ENCODE measurements around the gene LY6G6F.
A peak's percentile ranks its signal among the peaks of the same experiment; 100 is the strongest.

LY6G6F gene

DNA sequence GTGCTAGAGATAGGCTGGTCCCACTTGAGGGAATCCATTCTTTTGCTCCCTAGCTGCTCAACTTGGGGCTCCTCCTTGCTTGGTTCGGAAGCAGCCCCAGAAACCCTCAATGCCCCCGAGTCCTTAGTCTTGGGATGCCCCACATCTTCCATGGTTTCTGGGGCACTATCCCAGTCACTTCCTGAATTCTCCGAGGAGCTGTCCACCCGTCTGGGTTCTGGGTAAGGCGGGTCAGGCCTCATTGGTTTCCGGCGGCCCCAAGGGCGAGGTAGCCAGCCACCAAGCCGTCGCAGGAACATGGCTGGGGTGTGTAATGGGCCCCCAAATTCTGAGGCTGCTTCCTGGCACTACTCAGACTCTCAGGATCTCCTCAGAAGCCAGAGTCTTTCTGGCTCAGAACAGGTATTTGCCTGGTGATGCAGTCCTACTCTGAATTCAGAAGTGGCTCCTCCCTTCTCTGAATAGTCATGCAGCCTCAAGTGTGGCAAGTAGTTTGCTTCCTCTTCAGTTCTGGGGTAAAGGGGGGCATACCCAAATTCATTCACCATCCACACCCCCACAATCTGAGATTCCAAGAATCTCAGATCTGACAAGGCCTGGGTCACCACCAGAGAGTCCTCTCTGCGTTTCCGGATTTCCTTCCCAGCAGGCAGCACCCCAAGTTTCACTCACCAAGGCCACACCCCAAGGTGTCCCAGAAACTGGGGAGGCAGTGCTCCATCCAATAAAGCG is 46.9 kb upstream of the LY6G6F start:
- TF ChIP-seq, protein P1, sequence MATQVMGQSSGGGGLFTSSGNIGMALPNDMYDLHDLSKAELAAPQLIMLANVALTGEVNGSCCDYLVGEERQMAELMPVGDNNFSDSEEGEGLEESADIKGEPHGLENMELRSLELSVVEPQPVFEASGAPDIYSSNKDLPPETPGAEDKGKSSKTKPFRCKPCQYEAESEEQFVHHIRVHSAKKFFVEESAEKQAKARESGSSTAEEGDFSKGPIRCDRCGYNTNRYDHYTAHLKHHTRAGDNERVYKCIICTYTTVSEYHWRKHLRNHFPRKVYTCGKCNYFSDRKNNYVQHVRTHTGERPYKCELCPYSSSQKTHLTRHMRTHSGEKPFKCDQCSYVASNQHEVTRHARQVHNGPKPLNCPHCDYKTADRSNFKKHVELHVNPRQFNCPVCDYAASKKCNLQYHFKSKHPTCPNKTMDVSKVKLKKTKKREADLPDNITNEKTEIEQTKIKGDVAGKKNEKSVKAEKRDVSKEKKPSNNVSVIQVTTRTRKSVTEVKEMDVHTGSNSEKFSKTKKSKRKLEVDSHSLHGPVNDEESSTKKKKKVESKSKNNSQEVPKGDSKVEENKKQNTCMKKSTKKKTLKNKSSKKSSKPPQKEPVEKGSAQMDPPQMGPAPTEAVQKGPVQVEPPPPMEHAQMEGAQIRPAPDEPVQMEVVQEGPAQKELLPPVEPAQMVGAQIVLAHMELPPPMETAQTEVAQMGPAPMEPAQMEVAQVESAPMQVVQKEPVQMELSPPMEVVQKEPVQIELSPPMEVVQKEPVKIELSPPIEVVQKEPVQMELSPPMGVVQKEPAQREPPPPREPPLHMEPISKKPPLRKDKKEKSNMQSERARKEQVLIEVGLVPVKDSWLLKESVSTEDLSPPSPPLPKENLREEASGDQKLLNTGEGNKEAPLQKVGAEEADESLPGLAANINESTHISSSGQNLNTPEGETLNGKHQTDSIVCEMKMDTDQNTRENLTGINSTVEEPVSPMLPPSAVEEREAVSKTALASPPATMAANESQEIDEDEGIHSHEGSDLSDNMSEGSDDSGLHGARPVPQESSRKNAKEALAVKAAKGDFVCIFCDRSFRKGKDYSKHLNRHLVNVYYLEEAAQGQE (IDR thresholded peaks at IDR 0.05; ENCODE audit: low read depth), result peak; percentile 72
- TF ChIP-seq ZBTB7A (IDR thresholded peaks at IDR 0.05; ENCODE audit: low read depth), result no peak

DNA sequence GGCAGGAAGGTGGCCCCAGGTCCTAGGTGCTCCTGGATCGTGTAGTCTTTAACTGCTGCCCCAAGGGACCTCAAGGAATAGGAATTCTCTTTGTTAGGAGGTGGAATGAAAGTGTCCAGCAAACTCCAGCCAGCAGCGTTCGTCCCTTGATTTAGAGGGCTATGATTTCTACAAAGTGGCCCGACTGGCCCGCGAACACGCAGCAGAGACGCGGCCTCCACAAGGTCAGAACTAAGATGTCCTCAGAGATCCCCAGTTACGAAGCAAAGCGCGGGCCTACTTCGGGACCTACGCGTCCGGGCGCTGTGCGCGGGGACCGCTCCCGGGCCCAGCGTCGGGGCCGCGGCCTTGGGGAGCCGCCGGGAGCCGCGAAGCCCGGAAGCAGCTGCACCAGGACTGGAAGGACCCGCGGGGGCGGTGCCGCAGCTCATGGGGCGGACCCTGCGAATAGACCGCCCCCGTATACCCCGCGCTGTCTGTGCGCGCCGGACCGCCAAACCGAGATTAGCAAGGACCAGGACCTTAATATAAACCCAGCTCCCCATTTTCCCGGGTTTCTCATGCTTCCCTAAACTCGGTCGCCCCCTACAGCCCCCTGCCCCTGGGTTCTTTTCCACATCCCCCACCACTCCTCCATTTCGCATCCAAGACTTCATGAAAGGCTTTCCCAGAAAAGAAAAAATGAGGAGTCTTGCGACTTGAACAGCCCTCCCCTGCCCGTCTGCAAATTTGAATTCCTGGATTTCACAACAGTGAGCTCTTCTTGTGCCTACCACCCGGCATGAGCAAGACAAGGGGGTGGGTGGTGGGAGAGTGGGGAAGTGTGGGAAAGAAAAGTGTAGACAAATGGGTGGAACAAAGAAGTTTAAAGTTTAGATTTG is 46.0 kb upstream of the LY6G6F start, which contains the start of gene C6orf47:
Gene C6orf47, minus strand, starts transcription at position 398 of the 881 bp plus-strand sequence. CDS start 831 bp downstream, outside the sequence.
- no peak for TF ChIP-seq YY1 (IDR thresholded peaks at IDR 0.05; ENCODE audit: low read depth)
- peak; percentile 84 for TF ChIP-seq TAF1 (IDR thresholded peaks at IDR 0.05; ENCODE audit: low read depth)
- no peak for TF ChIP-seq RAD21 (IDR thresholded peaks at IDR 0.05; ENCODE audit: low read depth)
- TF ChIP-seq CREB1 (IDR thresholded peaks at IDR 0.05; ENCODE audit: low read depth), result no peak
- TF ChIP-seq MAX (IDR thresholded peaks at IDR 0.05), result peak; percentile 49
- TF ChIP-seq EGR1 (IDR thresholded peaks at IDR 0.05), result peak; percentile 78
- TF ChIP-seq CEBPB (IDR thresholded peaks at IDR 0.05), result peak; percentile 3; the same call in 1 of the 2 replicates
- TF ChIP-seq TCF12 (IDR thresholded peaks at IDR 0.05; ENCODE audit: low read depth), result peak; percentile 61
- TF ChIP-seq ZBTB7A (IDR thresholded peaks at IDR 0.05; ENCODE audit: low read depth), result peak; percentile 66; the same call in 1 of the 2 replicates

DNA sequence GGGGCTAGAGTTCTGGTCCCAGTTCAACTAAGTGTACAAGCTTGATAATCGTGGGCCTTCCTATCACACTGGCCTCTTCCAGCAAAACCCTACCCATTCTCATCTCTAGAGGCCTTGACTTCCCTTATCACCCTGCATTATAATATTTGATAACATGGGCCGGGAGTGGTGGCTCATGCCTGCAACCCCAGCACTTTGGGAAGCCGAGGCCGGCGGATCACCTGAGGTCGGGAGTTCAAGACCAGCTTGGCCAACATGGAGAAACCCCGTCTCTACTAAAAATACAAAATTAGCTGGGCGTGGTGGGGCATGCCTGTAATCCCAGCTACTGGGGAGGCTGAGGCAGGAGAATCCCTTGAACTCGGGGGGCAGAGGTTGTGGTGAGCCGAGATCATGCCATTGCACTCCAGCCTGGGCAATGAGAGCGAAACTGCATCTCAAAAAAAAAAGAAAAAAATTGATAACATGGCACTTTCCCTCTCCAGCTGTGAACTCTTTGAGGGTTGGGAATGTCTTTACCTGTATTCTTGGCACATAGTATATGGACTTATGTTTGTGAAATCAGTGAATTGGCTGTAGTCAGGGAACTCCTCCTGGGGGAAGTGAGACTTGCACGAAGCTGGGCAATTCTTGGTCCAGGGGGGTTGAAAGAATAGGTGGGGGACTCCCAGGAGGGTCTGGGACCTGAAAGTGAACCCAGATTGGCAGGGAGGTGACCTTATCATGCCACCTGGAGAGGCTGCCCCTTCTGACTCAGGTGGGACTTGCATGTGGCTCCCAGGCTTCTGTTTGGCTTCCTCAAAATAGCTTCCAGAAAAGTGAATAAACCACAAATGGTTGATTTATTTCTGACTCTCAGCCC is 45.2 kb upstream of the LY6G6F start:
- TF ChIP-seq TEAD4 (IDR thresholded peaks at IDR 0.05) (no peak), FOXM1 (IDR thresholded peaks at IDR 0.05; ENCODE audit: borderline replicate concordance, low read depth) (no peak), ZBTB7A (IDR thresholded peaks at IDR 0.05; ENCODE audit: low read depth) (no peak), NFIC (IDR thresholded peaks at IDR 0.05) (no peak), CREB1 (IDR thresholded peaks at IDR 0.05; ENCODE audit: low read depth) (no peak), MAX (IDR thresholded peaks at IDR 0.05) (no peak), EP300 (IDR thresholded peaks at IDR 0.05; ENCODE audit: borderline replicate concordance) (no peak), CEBPB (IDR thresholded peaks at IDR 0.05) (no peak), YY1 (IDR thresholded peaks at IDR 0.05; ENCODE audit: low read depth) (no peak), TAF1 (IDR thresholded peaks at IDR 0.05; ENCODE audit: low read depth) (no peak), TCF12 (IDR thresholded peaks at IDR 0.05; ENCODE audit: low read depth) (no peak), EGR1 (IDR thresholded peaks at IDR 0.05) (no peak), RAD21 (IDR thresholded peaks at IDR 0.05; ENCODE audit: low read depth) (no peak)
- TF ChIP-seq, protein P2, sequence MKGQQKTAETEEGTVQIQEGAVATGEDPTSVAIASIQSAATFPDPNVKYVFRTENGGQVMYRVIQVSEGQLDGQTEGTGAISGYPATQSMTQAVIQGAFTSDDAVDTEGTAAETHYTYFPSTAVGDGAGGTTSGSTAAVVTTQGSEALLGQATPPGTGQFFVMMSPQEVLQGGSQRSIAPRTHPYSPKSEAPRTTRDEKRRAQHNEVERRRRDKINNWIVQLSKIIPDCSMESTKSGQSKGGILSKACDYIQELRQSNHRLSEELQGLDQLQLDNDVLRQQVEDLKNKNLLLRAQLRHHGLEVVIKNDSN (IDR thresholded peaks at IDR 0.05), result no peak
- TF ChIP-seq, protein P1 (IDR thresholded peaks at IDR 0.05; ENCODE audit: low read depth), result no peak

DNA sequence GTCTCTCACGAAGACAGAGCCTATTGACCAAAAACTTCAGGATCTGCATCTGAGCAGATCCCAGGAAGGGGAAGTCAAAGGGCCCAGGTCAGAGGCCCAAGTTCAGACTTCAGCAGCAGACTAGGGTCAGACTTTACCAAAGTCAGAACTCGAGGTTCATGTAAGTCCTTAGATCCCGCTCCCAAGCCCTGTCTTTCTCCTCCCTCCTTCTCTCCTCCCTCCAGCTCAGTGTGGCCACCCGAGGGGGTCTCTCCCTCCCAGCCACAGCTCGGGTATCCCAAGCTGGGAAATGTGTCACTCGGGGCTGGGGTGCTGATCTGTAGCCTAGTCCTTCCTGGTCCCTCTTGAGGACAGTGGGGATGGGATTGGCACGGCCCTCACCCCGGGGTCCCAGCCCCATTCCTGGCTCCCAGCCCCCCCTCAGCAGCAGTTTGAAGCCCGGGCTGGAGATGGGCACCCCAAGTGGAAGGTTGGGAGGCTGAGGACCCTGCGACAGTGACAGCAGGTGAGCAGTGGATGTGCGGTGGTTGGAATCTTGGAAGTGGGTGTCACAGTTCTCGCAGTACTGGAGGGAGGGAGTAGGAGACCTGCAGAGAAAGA is 44.4 kb upstream of the LY6G6F start:
- TF ChIP-seq CEBPB (IDR thresholded peaks at IDR 0.05), result no peak
- no peak for TF ChIP-seq YY1 (IDR thresholded peaks at IDR 0.05; ENCODE audit: low read depth)
- TF ChIP-seq, protein P1 (IDR thresholded peaks at IDR 0.05; ENCODE audit: low read depth), result no peak
- no peak for TF ChIP-seq ZBTB7A (IDR thresholded peaks at IDR 0.05; ENCODE audit: low read depth)
- TF ChIP-seq CREB1 (IDR thresholded peaks at IDR 0.05; ENCODE audit: low read depth), result no peak
- no peak for TF ChIP-seq FOXM1 (IDR thresholded peaks at IDR 0.05; ENCODE audit: borderline replicate concordance, low read depth)
- TF ChIP-seq, protein P2 (IDR thresholded peaks at IDR 0.05), result no peak
- no peak for TF ChIP-seq NFIC (IDR thresholded peaks at IDR 0.05)
- no peak for TF ChIP-seq TAF1 (IDR thresholded peaks at IDR 0.05; ENCODE audit: low read depth)
- no peak for TF ChIP-seq TEAD4 (IDR thresholded peaks at IDR 0.05)
- TF ChIP-seq TCF12 (IDR thresholded peaks at IDR 0.05; ENCODE audit: low read depth), result no peak
- TF ChIP-seq RAD21 (IDR thresholded peaks at IDR 0.05; ENCODE audit: low read depth), result no peak
- no peak for TF ChIP-seq EP300 (IDR thresholded peaks at IDR 0.05; ENCODE audit: borderline replicate concordance)
- no peak for TF ChIP-seq MAX (IDR thresholded peaks at IDR 0.05)
- no peak for TF ChIP-seq EGR1 (IDR thresholded peaks at IDR 0.05)

All from Ishikawa (cell line).